ENCODE results near the gene TMEM86B.

GRCh38 chr19:55262359-55262758 is 33.8 kb upstream of the TMEM86B start:
- no peak for TF ChIP-seq CTCF (tag by site-specific recombination; IDR thresholded peaks at IDR 0.05)
- TF ChIP-seq YY1 (tag by site-specific recombination; IDR thresholded peaks at IDR 0.05), result no peak
- TF ChIP-seq ZNF449 (tag by site-specific recombination; IDR thresholded peaks at IDR 0.05), result no peak
- TF ChIP-seq FEZF1 (tag by site-specific recombination; IDR thresholded peaks at IDR 0.05), result no peak
- no peak for TF ChIP-seq SP2 (tag by site-specific recombination; IDR thresholded peaks at IDR 0.05)
- TF ChIP-seq ZNF174 (tag by site-specific recombination; IDR thresholded peaks at IDR 0.05), result no peak
- no peak for TF ChIP-seq ZNF121 (tag by site-specific recombination; IDR thresholded peaks at IDR 0.05)
- TF ChIP-seq ATF2 (tag by site-specific recombination; IDR thresholded peaks at IDR 0.05; ENCODE audit: low read depth), result no peak
- TF ChIP-seq ZNF513 (tag by site-specific recombination; IDR thresholded peaks at IDR 0.05), result no peak
